ENCODE results near the gene PPP1CC. TPM values are rescaled to one million over a fixed set of nuclear protein-coding genes. Genes with fewer than 3 reads are reported as not detected.

Gene PPP1CC
- total and polyA plus RNA-seq, 2 donors (not counting 3 experiments of a cell fraction or from before 2014, with no cell fraction given): 67.1 to 139 TPM

- Histone ChIP-seq H4K20me1 (replicated peaks; ENCODE audit: control insufficient read depth, extremely low read depth, insufficient read depth, low read length) (no peaks in the 10 kb centered on the region), H3K36me3 (ENCODE audit: control insufficient read depth in 2 of 2, extremely low read depth in 1 of 2, insufficient read depth in 2 of 2, low read length in 2 of 2) (no peaks in the 10 kb centered on the region), H3K9me1 (replicated peaks; ENCODE audit: control insufficient read depth, extremely low read depth, insufficient read depth, low read length) (no peaks in the 10 kb centered on the region), H3K4me1 (ENCODE audit: control insufficient read depth, extremely low read depth, insufficient read depth, low read length) (peaks cover 5% of the 10 kb centered on the region), H3K79me2 (ENCODE audit: control insufficient read depth, insufficient read depth, low read length) (no peaks in the 10 kb centered on the region), H3K27me3 (ENCODE audit: control insufficient read depth in 2 of 2, insufficient read depth in 2 of 2, low read length in 2 of 2) (no peaks in the 10 kb centered on the region), H3K4me3 (replicated peaks in 1 of 3; ENCODE audit: insufficient read depth in 1 of 3, low read depth in 1 of 3, low read length in 3 of 3) (no peak overlapping the region), H3K27ac (ENCODE audit: insufficient read depth, low read depth, low read length) (no peak overlapping the region), H3K4me2 (ENCODE audit: insufficient read depth, low read length) (no peak overlapping the region), H2AFZ (ENCODE audit: low read depth, low read length) (no peak overlapping the region), H3K9ac (replicated peaks; ENCODE audit: extremely low read depth, insufficient read depth, low read length) (no peak overlapping the region), H3K9me3 (replicated peaks; ENCODE audit: control insufficient read depth, insufficient read depth, low read length) (no peaks in the 10 kb centered on the region)
- FAIRE-seq (no peak), DNase-seq (ENCODE audit: low read depth, low spot score) (no peak)
- TF ChIP-seq EZH2 (IDR thresholded peaks at IDR 0.05; ENCODE audit: borderline replicate concordance, low read depth, low read length, severe bottlenecking): no peak
- no peak for TF ChIP-seq FOS (IDR thresholded peaks at IDR 0.05; ENCODE audit: borderline replicate concordance, insufficient read depth, low read length)
- TF ChIP-seq MAX (IDR thresholded peaks at IDR 0.05; ENCODE audit: insufficient read depth, insufficient read length): no peak
- no peak for TF ChIP-seq CTCF (IDR thresholded peaks at IDR 0.05; ENCODE audit: extremely low read depth in 1 of 2, insufficient read depth in 1 of 2, low read depth in 1 of 2, low read length in 2 of 2)
- TF ChIP-seq MYC (IDR thresholded peaks at IDR 0.05; ENCODE audit: low read depth, low read length): no peak
- TF ChIP-seq GATA2 (IDR thresholded peaks at IDR 0.05; ENCODE audit: insufficient read depth, insufficient read length, low read depth, low read length): no peak
- TF ChIP-seq POLR2AphosphoS5 (IDR thresholded peaks at IDR 0.05; ENCODE audit: insufficient read depth, low read depth, low read length): no peak
- no peak for TF ChIP-seq POLR2A (IDR thresholded peaks at IDR 0.05; ENCODE audit: low read depth, low read length)
- TF ChIP-seq JUN (IDR thresholded peaks at IDR 0.05; ENCODE audit: borderline replicate concordance, insufficient read depth, insufficient read length, low read depth): no peak
- ChIA-PET POLR2A (no interaction called here), CTCF (no interaction called here)
- no TSS peak for BruUV-seq (replicated peaks)
- dilution Hi-C loops (cut with MboI; ENCODE audit: extremely low pct_ligation_motif_present, low sequenced_read_pairs) (no loop called here), intact Hi-C loops (cut with micrococcal nuclease) (loop anchor here (2.0 to 5.0 kb wide), 2 partner anchors 198 to 231 kb away; partner anchors contain the start of genes FAM216A, GPN3, RAD9B and VPS29)
Measured at GRCh38 chr12:110699591-110700445, 42.9 kb downstream of the PPP1CC start.

Data from endothelial cell of umbilical vein (primary cell).